ENCODE measurements around the gene MAP2K7. TPM values are rescaled to one million over a fixed set of nuclear protein-coding genes. Genes with fewer than 3 reads are reported as not detected.

The MAP2K7 gene
- total and polyA plus RNA-seq, 11 donors = 11.6 to 35.5 (median 23.5) TPM

- intact Hi-C loops (cut with DNase I) = no loop called here
- H3K4me1 ChIP-seq = peaks cover 0 to 24% (median 11%) of the 10 kb centered on the region in 12 donors
- WGBS, 4 donors = 87 to 96% (median 94%) methylated on average over 7 to 10 of the region's 10 CpGs
- ATAC-seq (no peak), DNase-seq (no peak)
- no peak overlapping the region for H3K4me3 ChIP-seq
- peaks cover 19 to 82% (median 79%) of the 10 kb centered on the region in 9 donors for H3K36me3 ChIP-seq
- no peaks in the 10 kb centered on the region for H3K9me3 ChIP-seq
- peak overlapping the region in 1 of 12 donors; percentile 85 for H3K27ac ChIP-seq
- no peak for TF ChIP-seq CTCF (IDR thresholded peaks at IDR 0.05)
- TF ChIP-seq POLR2A (IDR thresholded peaks at IDR 0.05) = no peak
- no peaks in the 10 kb centered on the region for H3K27me3 ChIP-seq
Observed at GRCh38 chr19:7932930-7933300, 29.2 kb downstream of the MAP2K7 start.

- H3K4me3 ChIP-seq = no peak overlapping the region
- peaks cover 0 to 19% (median 7%) of the 10 kb centered on the region in 12 donors for H3K4me1 ChIP-seq
- no peaks in the 10 kb centered on the region for H3K27me3 ChIP-seq
- intact Hi-C loops (cut with DNase I) = no loop called here
- no peak for ATAC-seq
- H3K36me3 ChIP-seq = peaks cover 19 to 87% (median 84%) of the 10 kb centered on the region in 9 donors
- no peak for DNase-seq
- no peak for TF ChIP-seq POLR2A (IDR thresholded peaks at IDR 0.05)
- TF ChIP-seq CTCF (IDR thresholded peaks at IDR 0.05) = peak in 3 of 12 donors; percentile 10 to 18 (median 17)
- WGBS, 4 donors = 84 to 90% (median 88%) methylated on average over 6 to 14 of the region's 14 CpGs
- H3K27ac ChIP-seq = peak overlapping the region in 1 of 12 donors; percentile 34
- no peaks in the 10 kb centered on the region for H3K9me3 ChIP-seq
Observed at GRCh38 chr19:7933411-7933810, 29.7 kb downstream of the MAP2K7 start.

- TF ChIP-seq CTCF (IDR thresholded peaks at IDR 0.05) = peak in 1 of 12 donors; percentile 0
- no peak for TF ChIP-seq POLR2A (IDR thresholded peaks at IDR 0.05)
- intact Hi-C loops (cut with DNase I) = no loop called here
- Histone ChIP-seq H3K4me1 (peaks cover 0 to 15% (median 4%) of the 10 kb centered on the region in 12 donors), H3K36me3 (peaks cover 19 to 94% (median 90%) of the 10 kb centered on the region in 9 donors), H3K27me3 (no peaks in the 10 kb centered on the region), H3K4me3 (no peak overlapping the region), H3K27ac (peak overlapping the region in 1 of 12 donors; percentile 34), H3K9me3 (no peaks in the 10 kb centered on the region)
- DNase-seq = peak in 2 of 5 donors; percentile 20 to 23
- ATAC-seq = no peak
- WGBS, 4 donors = 82 to 91% (median 89%) methylated on average over 46 to 55 of the region's 55 CpGs
Observed at GRCh38 chr19:7933828-7934725, 30.4 kb downstream of the MAP2K7 start.

- H3K36me3 ChIP-seq = peaks cover 19 to 100% (median 97%) of the 10 kb centered on the region in 9 donors
- H3K4me1 ChIP-seq = peaks cover 0 to 10% (median under 1%) of the 10 kb centered on the region in 12 donors
- H3K27me3 ChIP-seq = no peaks in the 10 kb centered on the region
- 90 to 92% (median 92%) methylated on average over 21 of the region's 21 CpGs for WGBS, 4 donors
- H3K27ac ChIP-seq = no peak overlapping the region
- DNase-seq (peak in 1 of 5 donors; percentile 17), ATAC-seq (no peak)
- TF ChIP-seq POLR2A (IDR thresholded peaks at IDR 0.05) = no peak
- TF ChIP-seq CTCF (IDR thresholded peaks at IDR 0.05) = no peak
- no peak overlapping the region for H3K4me3 ChIP-seq
- no peaks in the 10 kb centered on the region for H3K9me3 ChIP-seq
- intact Hi-C loops (cut with DNase I) = no loop called here
Observed at GRCh38 chr19:7934766-7935165, 31.1 kb downstream of the MAP2K7 start.
